Breast epithelium (tissue), 4 donors: ENCODE results near the gene SERGEF. TPM values are rescaled to one million over a fixed set of nuclear protein-coding genes. Genes with fewer than 3 reads are reported as not detected.

Experiments
- DNase-seq, 2 donors: peaks; one replicate each; pipeline ENCODE4 v3.0.0-alpha.2; 2019; ENCODE audit warnings: low spot score in 2 of 2
- H3K27ac ChIP-seq, 2 donors: fragments of 200-600 bp; sonication (generic) in 1 of 2; one replicate each; pipeline ENCODE4 v1.5.1; 2016 to 2019; ENCODE audit warnings: mild to moderate bottlenecking in 1 of 2
- H3K27me3 ChIP-seq, 2 donors: fragments of 200-600 bp; sonication (generic) in 1 of 2; one replicate each; pipeline versions ENCODE4 v1.5.1 to v1.6.0; 2017 to 2019; ENCODE audit warnings: control low read depth in 1 of 2, mild to moderate bottlenecking in 1 of 2
- H3K36me3 ChIP-seq: fragments of 200-600 bp; one replicate; pipeline ENCODE4 v1.5.1; 2019
- H3K4me1 ChIP-seq, 2 donors: fragments of 200-600 bp; sonication (generic); one replicate each; pipeline ENCODE4 v1.5.1; 2016 to 2019; ENCODE audit warnings: control low read depth in 1 of 2
- H3K4me3 ChIP-seq, 3 donors: fragments of 200-600 bp; sonication (generic); 1 replicate in 2 of 3; 2 replicates in 1 of 3; pipeline ENCODE4 v1.5.1; 2016 to 2019; ENCODE audit warnings: mild to moderate bottlenecking in 3 of 3, moderate library complexity in 2 of 3
- H3K9me3 ChIP-seq, 2 donors: fragments of 200-600 bp; sonication (generic) in 1 of 2; one replicate each; pipeline ENCODE4 v1.5.1; 2016 to 2019; ENCODE audit warnings: control low read depth in 1 of 2
- CTCF ChIP-seq, 3 donors: fragments of 450-650 bp; IDR thresholded peaks; one replicate each; pipeline ENCODE4 v1.5.1; 2016 to 2017; ENCODE audit warnings: antibody characterized with exemption in 3 of 3, mild to moderate bottlenecking in 3 of 3, moderate library complexity in 3 of 3
- POLR2A ChIP-seq: fragments of 450-650 bp; IDR thresholded peaks from one replicate; pipeline ENCODE4 v1.6.1; 2016; ENCODE audit warnings: antibody characterized with exemption, mild to moderate bottlenecking, moderate library complexity
- POLR2AphosphoS5 ChIP-seq, 3 donors: sonication (generic); formaldehyde crosslinking; IDR thresholded peaks; one replicate each; pipeline ENCODE4 v1.6.1; 2017; ENCODE audit warnings: antibody characterized with exemption in 3 of 3
- intact Hi-C: fragments of 100-400 bp; cut with DNase I; formaldehyde crosslinking; loops from one replicate; pipeline ENCODE4 v1.15.1; 2023; ENCODE audit warnings: low total_unique reads
- total RNA-seq, 3 donors: library from RNA; depleted of rRNA; stranded (reverse); fragments of >200 nt; gene quantifications; one replicate each; pipeline ENCODE4 v1.1.0, GENCODE V29; 2016

Gene SERGEF
- total RNA-seq, 3 donors from 2014 or later = 31.8 to 47.5 (median 41.9) TPM

- Histone ChIP-seq H3K27me3 (no peaks in the 10 kb centered on the region), H3K36me3 (no peaks in the 10 kb centered on the region), H3K27ac (no peak overlapping the region), H3K9me3 (no peaks in the 10 kb centered on the region), H3K4me3 (no peak overlapping the region), H3K4me1 (no peaks in the 10 kb centered on the region)
- intact Hi-C loops = no loop called here
- DNase-seq = no peak
- no peak for TF ChIP-seq POLR2AphosphoS5 (IDR thresholded peaks at IDR 0.05)
- TF ChIP-seq CTCF (IDR thresholded peaks at IDR 0.05) = no peak
- no peak for TF ChIP-seq POLR2A
These were observed 260.7 kb downstream of the SERGEF start for GRCh38 chr11:17752144-17752543.

GRCh38 chr11:17751558-17751957, 261.3 kb downstream of the SERGEF start:
- H3K27ac ChIP-seq = no peak overlapping the region
- no peaks in the 10 kb centered on the region for H3K4me1 ChIP-seq
- intact Hi-C loops = no loop called here
- no peaks in the 10 kb centered on the region for H3K9me3 ChIP-seq
- TF ChIP-seq POLR2AphosphoS5 (IDR thresholded peaks at IDR 0.05) = no peak
- TF ChIP-seq CTCF (IDR thresholded peaks at IDR 0.05) = no peak
- no peak for TF ChIP-seq POLR2A
- no peaks in the 10 kb centered on the region for H3K27me3 ChIP-seq
- no peaks in the 10 kb centered on the region for H3K36me3 ChIP-seq
- DNase-seq = no peak
- no peak overlapping the region for H3K4me3 ChIP-seq

GRCh38 chr11:17750801-17751165, 262.1 kb downstream of the SERGEF start:
- Histone ChIP-seq H3K9me3 (no peaks in the 10 kb centered on the region), H3K36me3 (no peaks in the 10 kb centered on the region), H3K4me3 (no peak overlapping the region), H3K27ac (no peak overlapping the region), H3K27me3 (no peaks in the 10 kb centered on the region), H3K4me1 (no peaks in the 10 kb centered on the region)
- TF ChIP-seq POLR2AphosphoS5 (IDR thresholded peaks at IDR 0.05) = no peak
- intact Hi-C loops = no loop called here
- DNase-seq = no peak

- Histone ChIP-seq H3K4me3 (no peak overlapping the region), H3K27ac (no peak overlapping the region), H3K27me3 (no peaks in the 10 kb centered on the region), H3K4me1 (no peaks in the 10 kb centered on the region), H3K36me3 (no peaks in the 10 kb centered on the region), H3K9me3 (no peaks in the 10 kb centered on the region)
- DNase-seq = peak in 1 of 2 donors; percentile 28
- intact Hi-C loops = no loop called here
- TF ChIP-seq POLR2A = no peak
- TF ChIP-seq POLR2AphosphoS5 (IDR thresholded peaks at IDR 0.05) = no peak
- no peak for TF ChIP-seq CTCF (IDR thresholded peaks at IDR 0.05)
These were observed 262.6 kb downstream of the SERGEF start for GRCh38 chr11:17750013-17750800.

- no peaks in the 10 kb centered on the region for H3K27me3 ChIP-seq
- TF ChIP-seq CTCF (IDR thresholded peaks at IDR 0.05) (no peak), POLR2AphosphoS5 (IDR thresholded peaks at IDR 0.05) (no peak), POLR2A (no peak)
- H3K36me3 ChIP-seq = no peaks in the 10 kb centered on the region
- no peak overlapping the region for H3K4me3 ChIP-seq
- H3K4me1 ChIP-seq = no peaks in the 10 kb centered on the region
- peak in 1 of 2 donors; percentile 20 for DNase-seq
- H3K27ac ChIP-seq = no peak overlapping the region
- intact Hi-C loops = no loop called here
- no peaks in the 10 kb centered on the region for H3K9me3 ChIP-seq
These were observed 263.8 kb downstream of the SERGEF start for GRCh38 chr11:17748761-17749721.
